ENCODE data around the gene BBLN.

The BBLN gene

GRCh38 chr9:128163523-128164306 lies 3.6 kb downstream of the BBLN start:
- DNase-seq, result no peak

- DNase-seq, result no peak
Measured at GRCh38 chr9:128164307-128164885, 4.3 kb downstream of the BBLN start.

GRCh38 chr9:128166169-128166568 lies 6.1 kb downstream of the BBLN start:
- no peak for DNase-seq

GRCh38 chr9:128167209-128167608 lies 7.1 kb downstream of the BBLN start:
- DNase-seq, result no peak

- no peak for DNase-seq
Measured at GRCh38 chr9:128168731-128169308, 8.8 kb downstream of the BBLN start.

- DNase-seq, result no peak
Measured at GRCh38 chr9:128169492-128169891, 9.4 kb downstream of the BBLN start.

GRCh38 chr9:128169925-128170324 lies 9.9 kb downstream of the BBLN start:
- DNase-seq, result no peak

GRCh38 chr9:128174062-128174461 lies 14.0 kb downstream of the BBLN start:
- no peak for DNase-seq

GRCh38 chr9:128175102-128175563 lies 15.1 kb downstream of the BBLN start:
- DNase-seq, result peak; percentile 20

GRCh38 chr9:128175726-128176125 lies 15.7 kb downstream of the BBLN start:
- DNase-seq, result no peak

- DNase-seq, result no peak
Measured at GRCh38 chr9:128178806-128179431, 18.9 kb downstream of the BBLN start.

GRCh38 chr9:128180001-128180400 lies 19.9 kb downstream of the BBLN start:
- DNase-seq, result no peak

GRCh38 chr9:128180447-128180846 lies 20.4 kb downstream of the BBLN start:
- DNase-seq, result no peak

GRCh38 chr9:128181480-128181879 lies 21.4 kb downstream of the BBLN start:
- DNase-seq, result peak; percentile 34

GRCh38 chr9:128182893-128183588 lies 23.0 kb downstream of the BBLN start:
- no peak for DNase-seq

- no peak for DNase-seq
Measured at GRCh38 chr9:128185979-128186965, 26.2 kb downstream of the BBLN start.

GRCh38 chr9:128187361-128187760 lies 27.3 kb downstream of the BBLN start:
- no peak for DNase-seq

GRCh38 chr9:128188209-128188608 lies 28.1 kb downstream of the BBLN start:
- DNase-seq, result no peak

- no peak for DNase-seq
Measured at GRCh38 chr9:128190013-128190412, 29.9 kb downstream of the BBLN start.

GRCh38 chr9:128190516-128191405 lies 30.7 kb downstream of the BBLN start:
- no peak for DNase-seq

Measured in fibroblast of skin of abdomen (primary cell).